ENCODE data around the gene NGEF. TPM values are rescaled to one million over a fixed set of nuclear protein-coding genes. Genes with fewer than 3 reads are reported as not detected.

Gene NGEF
- total and polyA plus RNA-seq, 10 of the 15 experiments (the other 5 are each of a cell fraction or from before 2014, with no cell fraction given), result 0.12 TPM; not detected in 9

- ChIA-PET RAD21 (ENCODE audit: unreplicated experiment) (interaction anchor here (0.8 to 2.3 kb wide), 11 partner anchors 12 to 271 kb away, joined by 3 to 10 read pairs (median 3); no protein-coding TSS in a partner anchor), POLR2A (no interaction called here), SMC1A (ENCODE audit: uncharacterized antibody, unreplicated experiment) (interaction anchor here (0.6 to 2.1 kb wide), 18 partner anchors 25 to 271 kb away, joined by 3 to 11 read pairs (median 4); partner anchors contain the start of genes ATG16L1 and INPP5D), CTCF (interaction anchor here (0.6 to 3.4 kb wide), 41 partner anchors 8 to 483 kb away, joined by 3 to 25 read pairs (median 4); partner anchors contain the start of genes ATG16L1 and INPP5D)
- H3K4me3 ChIP-seq, result no peak overlapping the region
- intact Hi-C loops (cut with micrococcal nuclease; ENCODE audit: unreplicated experiment), result loop anchor here (5.0 kb wide), 2 partner anchors 177 to 267 kb away; no protein-coding TSS in a partner anchor
- no peak overlapping the region for H3K4me2 ChIP-seq (ENCODE audit: control insufficient read depth, insufficient read depth)
- H3K4me1 ChIP-seq (ENCODE audit: control insufficient read depth, insufficient read depth, low read length), result no peaks in the 10 kb centered on the region
- FAIRE-seq (no peak), DNase-seq (ENCODE audit: low read depth, low spot score) (no peak), ATAC-seq (no peak)
- no peak for TF ChIP-seq TCF3 (IDR thresholded peaks at IDR 0.05; ENCODE audit: borderline replicate concordance, insufficient read depth, low read depth, low read length)
- no peak for TF ChIP-seq IKZF1 (conservative IDR thresholded peaks at IDR 0.05)
- TF ChIP-seq HDGF (IDR thresholded peaks at IDR 0.05), result no peak
- TF ChIP-seq NFYB (IDR thresholded peaks at IDR 0.05; ENCODE audit: insufficient read depth, low read depth, low read length), result no peak
- no peak for TF ChIP-seq YY1 (IDR thresholded peaks at IDR 0.05; ENCODE audit: low read depth, low read length)
- no peak for TF ChIP-seq SMARCA5 (IDR thresholded peaks at IDR 0.05)
- no peak for TF ChIP-seq RUNX3 (IDR thresholded peaks at IDR 0.05; ENCODE audit: low read length)
- TF ChIP-seq CTCF (IDR thresholded peaks at IDR 0.05 in 2 of 3, conservative IDR thresholded peaks at IDR 0.05 in 1 of 3; ENCODE audit: control insufficient read depth in 2 of 3, extremely low read depth in 1 of 3, insufficient read depth in 1 of 3, low read depth in 3 of 3, low read length in 3 of 3), result no peak
- no peak for TF ChIP-seq JUNB (IDR thresholded peaks at IDR 0.05)
- TF ChIP-seq HDAC2 (IDR thresholded peaks at IDR 0.05), result no peak
- TF ChIP-seq TBL1XR1 (IDR thresholded peaks at IDR 0.05; ENCODE audit: low read depth, low read length), result no peak
- TF ChIP-seq, protein P1, sequence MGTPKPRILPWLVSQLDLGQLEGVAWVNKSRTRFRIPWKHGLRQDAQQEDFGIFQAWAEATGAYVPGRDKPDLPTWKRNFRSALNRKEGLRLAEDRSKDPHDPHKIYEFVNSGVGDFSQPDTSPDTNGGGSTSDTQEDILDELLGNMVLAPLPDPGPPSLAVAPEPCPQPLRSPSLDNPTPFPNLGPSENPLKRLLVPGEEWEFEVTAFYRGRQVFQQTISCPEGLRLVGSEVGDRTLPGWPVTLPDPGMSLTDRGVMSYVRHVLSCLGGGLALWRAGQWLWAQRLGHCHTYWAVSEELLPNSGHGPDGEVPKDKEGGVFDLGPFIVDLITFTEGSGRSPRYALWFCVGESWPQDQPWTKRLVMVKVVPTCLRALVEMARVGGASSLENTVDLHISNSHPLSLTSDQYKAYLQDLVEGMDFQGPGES (IDR thresholded peaks at IDR 0.05), result no peak
- no peak for TF ChIP-seq POLR2A (IDR thresholded peaks at IDR 0.05; ENCODE audit: low read depth, low read length)
- TF ChIP-seq RELA (IDR thresholded peaks at IDR 0.05; ENCODE audit: borderline replicate concordance, partially characterized antibody), result no peak
- no peak for TF ChIP-seq BCL3 (IDR thresholded peaks at IDR 0.05; ENCODE audit: borderline replicate concordance, insufficient read depth, low read depth, low read length, poor library complexity, severe bottlenecking)
- no peak for TF ChIP-seq ZNF384 (IDR thresholded peaks at IDR 0.05; ENCODE audit: borderline replicate concordance, low read depth, low read length)
- TF ChIP-seq MTA3 (IDR thresholded peaks at IDR 0.05; ENCODE audit: borderline replicate concordance, low read length), result no peak
- no peak overlapping the region for H2AFZ ChIP-seq (ENCODE audit: control insufficient read depth, low read depth, low read length)
- H3K36me3 ChIP-seq (ENCODE audit: control insufficient read depth in 2 of 2, insufficient read depth in 2 of 2, low read length in 1 of 2), result no peaks in the 10 kb centered on the region
- no peaks in the 10 kb centered on the region for H4K20me1 ChIP-seq (ENCODE audit: control insufficient read depth, insufficient read depth)
- no peak overlapping the region for H3K27ac ChIP-seq (ENCODE audit: control insufficient read depth, insufficient read depth)
- H3K9me3 ChIP-seq (replicated peaks; ENCODE audit: control insufficient read depth, insufficient read depth, low read length), result no peaks in the 10 kb centered on the region
- 43% methylated on average over 9 of the region's 9 CpGs for WGBS (ENCODE audit: insufficient coverage, insufficient replicate concordance, low lambda C conversion rate, missing lambda C conversion rate)
- BruUV-seq (replicated peaks), result no TSS peak
- H3K79me2 ChIP-seq (ENCODE audit: control insufficient read depth, insufficient read depth, low read length), result no peaks in the 10 kb centered on the region
- no peaks in the 10 kb centered on the region; a peak in 1 of 4 replicates for H3K27me3 ChIP-seq (replicated peaks in 1 of 2; ENCODE audit: control insufficient read depth in 2 of 2, insufficient read depth in 2 of 2, low read length in 1 of 2)
- no peak overlapping the region for H3K9ac ChIP-seq (ENCODE audit: control insufficient read depth, insufficient read depth, low read length)
- in situ Hi-C loops (cut with MboI), result loop anchor here (5.0 kb wide), 1 partner anchor 177 kb away; no protein-coding TSS in a partner anchor
These were observed 16.3 kb upstream of the NGEF start for GRCh38 chr2:233029321-233029720.
